SU-DHL-6 (cell line): ENCODE measurements around the gene ZBTB17.

Source experiments
- EZH2phosphoT487 ChIP-seq: fragments of 200-600 bp; sonication (generic), shearing (Covaris generic); conservative IDR thresholded peaks from 2 replicates; pipeline ENCODE4 v1.6.1; 2018; ENCODE audit warnings: mild to moderate bottlenecking, antibody characterized with exemption, low read length, moderate library complexity, mixed read lengths
- TF ChIP-seq, protein P1 (sequence below): fragments of 200-600 bp; sonication (generic); IDR thresholded peaks from one replicate; pipeline ENCODE4 v1.5.1; 2017; ENCODE audit warnings: antibody characterized with exemption, mild to moderate bottlenecking, low read length, moderate library complexity; ENCODE audit not compliant: insufficient read depth, poor library complexity, severe bottlenecking

DNA sequence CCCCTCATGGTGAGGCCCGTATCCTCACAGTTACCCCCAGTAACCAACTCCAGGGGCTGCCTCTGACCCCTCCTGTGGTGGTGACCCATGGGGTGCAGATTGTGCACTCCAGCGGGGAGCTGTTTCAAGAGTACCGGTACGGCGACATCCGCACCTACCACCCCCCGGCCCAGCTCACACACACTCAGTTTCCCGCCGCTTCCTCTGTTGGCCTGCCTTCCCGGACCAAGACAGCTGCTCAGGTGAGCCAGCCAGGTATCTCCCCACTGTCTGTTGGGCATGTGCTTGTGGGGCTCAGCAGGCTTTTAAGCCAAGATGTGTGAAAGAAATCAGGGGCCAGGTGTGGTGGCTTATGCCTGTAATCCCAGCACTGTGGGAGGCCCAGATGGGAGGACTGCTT lies 39.9 kb downstream of the ZBTB17 start:
- TF ChIP-seq, protein P1, sequence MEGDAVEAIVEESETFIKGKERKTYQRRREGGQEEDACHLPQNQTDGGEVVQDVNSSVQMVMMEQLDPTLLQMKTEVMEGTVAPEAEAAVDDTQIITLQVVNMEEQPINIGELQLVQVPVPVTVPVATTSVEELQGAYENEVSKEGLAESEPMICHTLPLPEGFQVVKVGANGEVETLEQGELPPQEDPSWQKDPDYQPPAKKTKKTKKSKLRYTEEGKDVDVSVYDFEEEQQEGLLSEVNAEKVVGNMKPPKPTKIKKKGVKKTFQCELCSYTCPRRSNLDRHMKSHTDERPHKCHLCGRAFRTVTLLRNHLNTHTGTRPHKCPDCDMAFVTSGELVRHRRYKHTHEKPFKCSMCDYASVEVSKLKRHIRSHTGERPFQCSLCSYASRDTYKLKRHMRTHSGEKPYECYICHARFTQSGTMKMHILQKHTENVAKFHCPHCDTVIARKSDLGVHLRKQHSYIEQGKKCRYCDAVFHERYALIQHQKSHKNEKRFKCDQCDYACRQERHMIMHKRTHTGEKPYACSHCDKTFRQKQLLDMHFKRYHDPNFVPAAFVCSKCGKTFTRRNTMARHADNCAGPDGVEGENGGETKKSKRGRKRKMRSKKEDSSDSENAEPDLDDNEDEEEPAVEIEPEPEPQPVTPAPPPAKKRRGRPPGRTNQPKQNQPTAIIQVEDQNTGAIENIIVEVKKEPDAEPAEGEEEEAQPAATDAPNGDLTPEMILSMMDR: no peak
- TF ChIP-seq EZH2phosphoT487: no peak
